ENCODE measurements around the gene CIAO3. TPM values are rescaled to one million over a fixed set of nuclear protein-coding genes. Genes with fewer than 3 reads are reported as not detected.
A peak's percentile ranks its signal among the peaks of the same experiment; 100 is the strongest.
"Not testable (repeated sequence)": the region's sequence is repeated elsewhere in the genome, so short reads cannot be mapped to it uniquely, and the experiment has no call there.

CIAO3 gene
- polyA plus RNA-seq, 4 donors = 21.0 to 28.5 (median 25.2) TPM

DNA sequence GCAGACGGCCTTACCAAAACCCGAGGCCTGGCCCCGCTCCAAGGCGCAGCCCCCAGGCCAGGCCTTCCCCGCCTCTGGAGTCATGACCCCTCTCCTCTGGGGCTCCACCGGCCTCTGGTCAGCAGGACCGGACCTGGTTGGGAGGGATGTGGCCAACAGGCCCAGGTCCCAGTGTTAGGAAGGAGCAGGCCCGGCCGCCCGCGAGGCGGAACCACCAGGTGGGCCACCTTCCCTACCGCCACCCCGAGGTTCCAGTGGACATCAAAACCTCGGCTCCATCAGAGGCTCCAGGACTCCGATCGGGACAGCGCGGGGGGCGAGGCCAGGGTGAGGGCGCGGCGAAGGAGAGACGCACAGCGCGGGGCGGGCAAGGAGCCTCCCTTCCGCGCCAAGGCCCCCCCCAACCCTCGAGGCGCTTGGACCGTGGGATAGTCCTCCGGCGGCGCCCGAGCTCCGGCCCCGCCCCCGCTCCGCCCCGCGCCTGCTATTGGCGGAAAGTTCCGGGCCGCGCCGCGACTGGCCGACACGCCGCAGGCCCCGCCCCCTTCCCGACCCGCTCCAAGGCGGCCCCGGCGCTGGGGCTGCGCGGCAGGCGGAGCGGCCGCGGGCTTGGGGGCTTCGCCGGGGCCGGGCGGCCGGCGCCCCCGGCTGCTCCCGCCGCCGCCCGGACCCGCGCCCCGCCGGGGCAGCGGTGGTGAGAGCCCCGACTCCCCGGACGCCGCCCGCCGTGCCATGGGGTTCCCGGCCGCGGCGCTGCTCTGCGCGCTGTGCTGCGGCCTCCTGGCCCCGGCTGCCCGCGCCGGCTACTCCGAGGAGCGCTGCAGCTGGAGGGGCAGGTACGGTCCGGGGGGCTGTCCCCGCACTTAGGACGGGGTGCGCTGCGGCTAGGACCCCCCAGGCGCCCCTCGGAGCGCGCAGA lies 26.0 kb downstream of the CIAO3 start, which contains the start of gene METRN:
TSS of gene METRN (plus strand) at position 561 of the 919 bp plus-strand sequence. CDS start at position 733, 172 bp downstream.
- DNase-seq (ENCODE audit: low read depth in 4 of 4, low spot score in 3 of 4) = peak in 3 of 4 donors; percentile 70 to 79 (median 72)

GRCh38 chr16:714079-714478 lies 26.7 kb downstream of the CIAO3 start:
- DNase-seq (ENCODE audit: low read depth in 4 of 4, low spot score in 3 of 4) = no peak

DNA sequence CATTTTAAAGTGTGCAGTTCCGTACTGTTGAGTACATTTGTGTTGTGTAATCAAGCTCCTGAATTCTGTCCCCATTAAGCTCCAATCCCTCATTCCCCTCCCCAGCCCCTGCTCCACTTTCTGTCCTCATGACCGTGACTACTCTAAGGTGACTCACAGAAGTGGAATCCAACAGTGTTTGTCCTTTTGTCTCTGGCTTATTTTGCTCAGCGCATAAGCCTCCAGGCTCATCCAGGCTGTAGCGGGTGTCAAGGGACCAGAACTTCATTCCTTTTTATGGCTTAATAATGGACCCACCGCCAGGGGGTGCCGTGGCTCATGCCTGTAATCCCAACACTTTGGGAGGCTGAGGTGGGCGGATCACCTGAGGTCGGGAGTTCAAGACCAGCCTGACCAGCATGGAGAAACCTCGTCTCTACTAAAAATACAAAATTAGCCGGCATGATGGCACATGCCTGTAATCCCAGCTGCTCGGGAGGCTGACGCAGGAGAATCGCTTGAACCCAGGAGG lies 28.0 kb downstream of the CIAO3 start:
- DNase-seq (ENCODE audit: low read depth in 4 of 4, low spot score in 3 of 4) = not testable (repeated sequence)

GRCh38 chr16:711548-712320 lies 29.1 kb downstream of the CIAO3 start:
- DNase-seq (ENCODE audit: low read depth in 4 of 4, low spot score in 3 of 4) = no peak

DNA sequence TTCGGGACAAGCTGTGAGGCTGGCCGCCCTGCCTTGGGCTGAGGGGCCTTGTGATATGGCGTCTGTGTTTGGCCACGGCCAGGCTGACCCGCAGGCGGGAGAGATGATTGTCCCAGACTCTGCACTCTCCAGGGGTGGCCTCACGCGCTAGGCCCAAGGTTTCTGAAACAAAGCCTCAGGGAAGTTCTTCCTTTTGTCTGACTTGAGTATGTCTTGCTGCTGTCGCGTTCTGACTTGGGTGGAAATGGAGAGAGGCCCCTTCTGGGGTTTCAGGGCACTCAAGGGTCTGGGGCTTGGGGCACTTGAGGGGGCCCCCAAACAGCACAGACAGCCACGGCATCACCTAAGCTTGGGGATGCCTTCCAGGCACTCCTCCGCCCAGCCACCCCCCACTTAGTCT lies 29.7 kb downstream of the CIAO3 start:
- no peak for DNase-seq (ENCODE audit: low read depth in 4 of 4, low spot score in 3 of 4)

GRCh38 chr16:710500-711075 lies 30.2 kb downstream of the CIAO3 start:
- DNase-seq (ENCODE audit: low read depth in 4 of 4, low spot score in 3 of 4) = no peak

- no peak for DNase-seq (ENCODE audit: low read depth in 4 of 4, low spot score in 3 of 4)
These were observed 31.0 kb downstream of the CIAO3 start for GRCh38 chr16:709566-710499.

DNA sequence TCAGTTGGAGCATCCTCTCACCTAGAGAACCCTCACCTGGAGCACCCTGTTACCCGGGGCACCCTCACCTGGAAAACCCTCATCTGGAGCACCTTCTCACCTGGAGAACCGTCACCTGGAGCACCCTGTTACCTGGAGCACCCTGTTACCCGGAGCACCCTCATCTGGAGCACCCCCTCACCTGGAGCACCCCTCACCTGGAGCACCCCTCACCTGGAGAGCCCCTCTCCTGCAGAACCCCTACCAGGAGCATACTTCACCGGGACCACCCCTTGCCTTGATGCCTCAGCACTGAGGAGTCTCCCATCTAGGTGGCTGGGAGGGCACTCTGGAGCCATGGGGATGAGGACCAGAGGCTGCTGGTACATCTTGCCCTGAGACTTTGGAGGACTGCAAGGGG lies 31.8 kb downstream of the CIAO3 start:
- no peak for DNase-seq (ENCODE audit: low read depth in 4 of 4, low spot score in 3 of 4)

DNA sequence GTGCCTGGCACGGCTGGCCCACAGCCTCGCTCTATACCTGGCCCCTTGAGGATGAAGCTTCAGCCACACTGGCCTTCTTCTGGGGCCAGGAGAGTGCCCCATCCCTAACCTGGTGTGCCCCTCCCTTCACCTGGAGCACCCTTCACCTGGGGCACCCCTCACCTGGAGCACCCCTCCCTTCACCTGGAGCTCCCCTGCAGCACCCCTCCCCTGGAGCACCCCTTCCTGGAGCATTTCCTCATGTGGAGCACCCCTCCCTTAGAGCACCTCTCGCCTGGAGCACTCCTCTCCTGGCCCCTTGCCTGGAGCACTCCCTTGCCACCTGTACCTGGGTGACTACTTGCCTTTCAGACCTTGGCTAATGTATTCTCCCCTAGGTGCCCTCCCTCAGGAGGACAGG lies 32.8 kb downstream of the CIAO3 start:
- DNase-seq (ENCODE audit: low read depth in 4 of 4, low spot score in 3 of 4) = no peak

DNA sequence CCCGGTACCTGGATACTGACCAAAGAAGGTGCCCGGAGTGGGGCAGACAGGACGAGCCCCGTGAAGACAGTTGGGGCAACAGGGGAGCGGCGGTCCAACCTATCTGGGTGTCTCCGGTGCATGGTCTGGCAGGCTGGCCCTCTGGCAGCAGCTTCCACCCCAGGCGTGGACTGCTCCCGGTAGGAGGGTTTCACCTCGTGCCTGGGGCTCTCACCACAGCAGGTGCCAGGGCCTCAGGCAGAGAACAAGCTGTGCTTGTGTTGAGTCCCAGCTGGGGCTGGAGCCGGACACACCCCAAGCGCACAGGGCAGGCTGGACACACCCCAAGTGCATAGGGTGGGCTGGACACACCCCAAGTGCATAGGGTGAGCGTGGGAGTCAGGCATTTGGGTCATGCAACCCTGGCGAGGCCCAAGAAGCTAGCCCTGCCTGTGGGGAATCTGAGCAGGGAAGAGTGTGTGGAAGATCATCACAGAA lies 33.7 kb downstream of the CIAO3 start:
- no peak for DNase-seq (ENCODE audit: low read depth in 4 of 4, low spot score in 3 of 4)

- DNase-seq (ENCODE audit: low read depth in 4 of 4, low spot score in 3 of 4) = no peak
These were observed 34.4 kb downstream of the CIAO3 start for GRCh38 chr16:706189-707061.

- no peak for DNase-seq (ENCODE audit: low read depth in 4 of 4, low spot score in 3 of 4)
These were observed 35.2 kb downstream of the CIAO3 start, which contains the start of gene FBXL16 for GRCh38 chr16:705431-706188. Gene FBXL16 (minus strand): TSS chr16:705801. CDS start chr16:697405, 8,396 bp downstream.

DNA sequence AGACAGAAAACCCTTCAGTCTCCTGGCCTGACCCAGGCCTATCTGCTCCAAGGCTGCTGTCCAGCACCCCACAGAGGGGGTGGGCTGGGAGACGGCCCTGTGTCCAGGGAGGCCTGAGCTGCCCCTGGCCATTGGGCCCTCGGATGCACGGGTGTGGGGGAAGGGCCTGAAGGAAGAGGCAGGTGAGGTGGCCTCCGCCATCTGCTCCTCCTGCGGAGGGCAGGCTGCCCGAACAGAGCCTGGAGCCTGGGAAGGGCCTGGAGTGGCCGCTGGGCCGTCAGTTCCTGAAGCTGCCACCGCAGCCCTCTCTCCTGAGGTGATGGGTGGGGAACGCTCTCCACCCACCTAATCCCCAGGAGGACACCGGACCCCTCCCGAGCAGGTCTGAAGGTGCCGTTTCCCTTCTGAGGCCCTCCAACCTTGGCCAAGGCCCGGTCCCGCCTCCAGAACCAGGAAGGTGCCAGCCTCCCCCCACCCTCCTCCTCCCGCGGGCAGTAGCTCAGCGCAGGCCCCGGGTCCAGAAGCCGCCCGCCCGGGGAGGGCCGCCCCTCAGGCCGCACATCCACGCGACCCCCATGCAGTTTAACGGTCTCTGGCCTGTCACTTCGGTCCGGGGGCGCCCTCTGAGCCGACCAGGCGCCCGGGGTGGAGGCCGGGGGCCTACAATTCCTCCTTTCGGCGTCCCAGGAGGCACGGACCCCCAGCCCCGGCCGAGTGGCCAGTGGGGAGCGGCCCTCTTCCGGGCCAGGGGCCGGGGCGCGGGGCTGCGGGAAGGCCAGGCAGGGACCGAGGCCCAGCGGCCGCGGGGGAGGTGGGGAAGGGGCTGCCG lies 36.0 kb downstream of the CIAO3 start:
- no peak for DNase-seq (ENCODE audit: low read depth in 4 of 4, low spot score in 3 of 4)

DNA sequence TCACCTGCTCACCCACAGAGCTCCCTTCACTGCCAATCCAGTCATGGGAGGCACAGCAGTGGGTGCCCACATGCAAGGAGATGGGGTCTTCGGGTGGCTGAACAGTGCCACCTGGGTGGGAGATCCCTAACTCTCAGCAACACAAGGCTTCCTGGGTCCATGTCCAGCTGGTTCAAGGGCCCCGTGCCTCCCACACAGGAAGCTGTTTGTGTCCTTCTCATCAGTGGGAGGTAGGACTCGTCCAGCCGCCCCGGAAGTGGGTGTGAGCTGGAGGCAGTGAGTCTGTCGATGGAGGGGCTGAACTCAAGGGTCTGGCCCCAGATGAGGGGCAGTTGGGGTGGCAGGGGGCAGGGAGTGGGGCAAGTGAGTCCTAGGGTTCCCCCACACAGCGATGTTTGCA lies 36.8 kb downstream of the CIAO3 start:
- no peak for DNase-seq (ENCODE audit: low read depth in 4 of 4, low spot score in 3 of 4)

DNA sequence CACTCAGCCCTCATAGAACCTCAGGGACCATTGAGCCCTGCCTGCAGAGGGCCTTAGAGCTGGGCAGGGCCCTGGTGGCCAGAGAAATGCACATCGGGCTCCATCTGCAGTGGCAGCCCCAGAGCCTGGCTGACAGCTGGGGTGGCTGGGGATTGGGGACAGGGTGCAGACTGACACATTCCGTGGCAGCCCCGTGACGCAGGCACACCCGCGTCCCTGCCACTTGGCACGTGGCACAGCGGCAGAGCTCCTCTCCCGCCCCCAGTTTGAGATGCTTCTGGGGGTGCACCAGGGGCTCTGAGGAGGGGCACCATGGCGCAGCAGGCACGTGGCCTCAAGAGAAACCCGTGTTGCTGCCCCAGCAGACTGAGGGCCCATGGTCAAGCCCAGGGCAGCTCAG lies 37.4 kb downstream of the CIAO3 start:
- DNase-seq (ENCODE audit: low read depth in 4 of 4, low spot score in 3 of 4) = no peak

DNA sequence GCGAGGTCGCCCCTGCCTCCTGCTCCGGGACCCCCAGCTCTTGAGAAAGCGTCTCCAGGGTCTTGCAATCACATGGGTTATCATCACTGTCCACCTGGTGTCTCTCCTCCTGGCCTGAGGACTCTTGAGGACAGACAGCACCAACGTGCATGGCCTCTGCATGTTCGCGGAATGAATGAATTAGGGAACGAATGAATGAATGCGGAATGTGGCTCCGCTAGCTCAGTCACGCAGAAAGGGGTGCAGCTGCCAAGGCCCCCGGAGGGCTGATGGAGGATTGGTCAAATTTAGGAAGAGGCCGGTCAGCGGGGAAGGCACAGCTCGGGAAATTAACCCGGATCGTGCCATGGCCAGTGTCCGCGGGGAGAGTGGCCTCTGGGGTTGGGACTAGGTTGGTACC lies 38.5 kb downstream of the CIAO3 start:
- no peak for DNase-seq (ENCODE audit: low read depth in 4 of 4, low spot score in 3 of 4)

All from right renal pelvis (tissue), 4 donors.